Testis (tissue), 2 donors: ENCODE results near the gene DIS3L2.

Experiments used
- CTCF ChIP-seq, 3 experiments: fragments of 450-650 bp in 2 of 3; fragments of 200-600 bp in 1 of 3; sonication (generic) in 1 of 3; IDR thresholded peaks; one replicate each; pipeline ENCODE4 v1.5.1; 2016 to 2019; ENCODE audit warnings: antibody characterized with exemption in 3 of 3, mild to moderate bottlenecking in 2 of 3, moderate library complexity in 1 of 3
- POLR2A ChIP-seq: fragments of 450-650 bp; IDR thresholded peaks from one replicate; pipeline ENCODE4 v1.6.1; 2017; ENCODE audit warnings: antibody characterized with exemption, mild to moderate bottlenecking, moderate library complexity

GRCh38 chr2:232273903-232274643, 312.6 kb downstream of the DIS3L2 start:
- TF ChIP-seq CTCF (IDR thresholded peaks at IDR 0.05), result no peak
- TF ChIP-seq POLR2A, result no peak
